ENCODE measurements around the gene ZFP36L1. TPM values are rescaled to one million over a fixed set of nuclear protein-coding genes. Genes with fewer than 3 reads are reported as not detected.

Gene ZFP36L1
- total RNA-seq, 1 donor from 2014 or later, result 398 TPM

- DNase-seq (ENCODE audit: low spot score), result peak; percentile 93
Measured at GRCh38 chr14:68784226-68784910, 8.5 kb downstream of the ZFP36L1 start.

- DNase-seq (ENCODE audit: low spot score), result peak; percentile 77
Measured at GRCh38 chr14:68783408-68784225, 9.2 kb downstream of the ZFP36L1 start.

GRCh38 chr14:68782091-68782981 is 10.5 kb downstream of the ZFP36L1 start:
- DNase-seq (ENCODE audit: low spot score), result no peak

- peak; percentile 61 for DNase-seq (ENCODE audit: low spot score)
Measured at GRCh38 chr14:68781161-68782021, 11.5 kb downstream of the ZFP36L1 start.

- peak; percentile 69 for DNase-seq (ENCODE audit: low spot score)
Measured at GRCh38 chr14:68780358-68781160, 12.3 kb downstream of the ZFP36L1 start.

GRCh38 chr14:68779761-68780323 is 13.0 kb downstream of the ZFP36L1 start:
- peak; percentile 46 for DNase-seq (ENCODE audit: low spot score)

GRCh38 chr14:68777644-68778043 is 15.2 kb downstream of the ZFP36L1 start:
- no peak for DNase-seq (ENCODE audit: low spot score)

- no peak for DNase-seq (ENCODE audit: low spot score)
Measured at GRCh38 chr14:68775614-68776126, 17.2 kb downstream of the ZFP36L1 start.

GRCh38 chr14:68774771-68775613 is 17.9 kb downstream of the ZFP36L1 start:
- no peak for DNase-seq (ENCODE audit: low spot score)

- no peak for DNase-seq (ENCODE audit: low spot score)
Measured at GRCh38 chr14:68772761-68773381, 20.0 kb downstream of the ZFP36L1 start.

GRCh38 chr14:68771631-68772030 is 21.2 kb downstream of the ZFP36L1 start:
- no peak for DNase-seq (ENCODE audit: low spot score)

- DNase-seq (ENCODE audit: low spot score), result no peak
Measured at GRCh38 chr14:68770553-68771286, 22.1 kb downstream of the ZFP36L1 start.

GRCh38 chr14:68770051-68770450 is 22.8 kb downstream of the ZFP36L1 start:
- DNase-seq (ENCODE audit: low spot score), result no peak

- DNase-seq (ENCODE audit: low spot score), result no peak
Measured at GRCh38 chr14:68768316-68768715, 24.6 kb downstream of the ZFP36L1 start.

- DNase-seq (ENCODE audit: low spot score), result no peak
Measured at GRCh38 chr14:68767248-68767645, 25.6 kb downstream of the ZFP36L1 start.

GRCh38 chr14:68766299-68767247 is 26.3 kb downstream of the ZFP36L1 start:
- DNase-seq (ENCODE audit: low spot score), result no peak
